ENCODE measurements around the gene JAK3.
"Not testable (repeated sequence)": the region's sequence is repeated elsewhere in the genome, so short reads cannot be mapped to it uniquely, and the experiment has no call there.

Gene JAK3

DNA sequence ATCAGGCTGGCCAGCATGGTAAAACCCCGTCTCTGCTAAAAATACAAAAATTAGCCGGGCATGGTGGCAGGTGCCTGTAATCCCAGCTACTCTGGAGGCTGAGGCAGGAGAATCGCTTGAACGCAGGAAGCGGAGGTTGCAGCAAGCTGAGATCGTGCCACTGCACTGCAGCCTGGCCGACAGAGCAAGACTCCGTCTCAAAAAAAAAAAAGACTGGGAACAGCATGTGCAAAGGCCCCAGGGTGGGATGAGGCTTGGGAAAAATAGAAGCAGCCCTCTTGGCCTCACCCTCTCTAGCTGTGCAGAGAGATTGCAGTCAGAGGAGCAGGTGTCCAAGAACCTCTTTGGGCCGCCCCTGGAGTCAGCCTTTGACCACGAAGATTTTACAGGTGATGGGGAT, 69.9 kb downstream of the JAK3 start:
- not testable (repeated sequence) for DNase-seq (ENCODE audit: low spot score)

DNA sequence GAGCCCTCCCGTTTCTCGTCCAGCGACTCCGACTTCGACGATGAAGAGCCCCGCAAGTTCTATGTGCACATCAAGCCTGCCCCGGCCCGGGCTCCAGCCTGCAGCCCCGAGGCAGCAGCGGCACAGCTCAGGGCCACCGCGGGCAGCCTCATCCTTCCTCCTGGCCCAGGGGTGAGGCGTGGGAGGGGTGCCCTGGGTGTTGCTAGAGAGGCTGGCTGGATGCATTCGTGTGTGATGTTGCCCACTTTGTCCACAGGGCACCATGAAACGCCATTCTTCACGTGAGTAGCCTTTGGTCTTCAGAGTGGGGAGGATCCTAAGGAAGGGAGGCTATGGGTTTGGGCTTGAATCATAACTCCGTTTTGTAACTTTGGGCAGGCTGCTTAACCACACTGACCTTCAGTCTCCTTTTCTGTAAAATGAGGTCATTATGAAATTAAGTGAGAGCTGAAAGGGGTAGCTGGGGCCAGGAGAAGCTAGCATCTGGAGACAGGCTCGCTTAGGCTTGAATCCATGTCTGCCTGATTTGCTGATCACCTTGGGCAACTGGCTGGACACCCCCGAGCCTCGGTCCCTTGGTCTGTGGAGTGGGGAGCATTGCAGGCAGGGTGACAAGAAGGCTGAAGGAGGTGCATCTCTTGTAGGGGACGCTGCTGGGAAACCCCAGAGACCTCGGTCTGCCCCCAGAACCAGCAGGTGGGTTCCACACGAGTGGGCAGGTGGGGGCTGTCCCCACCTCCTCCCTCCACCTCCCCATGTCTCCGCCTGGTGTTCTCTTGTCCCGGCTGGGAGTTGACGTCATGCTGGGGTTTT, 71.6 kb downstream of the JAK3 start:
- no peak for DNase-seq (ENCODE audit: low spot score)

DNA sequence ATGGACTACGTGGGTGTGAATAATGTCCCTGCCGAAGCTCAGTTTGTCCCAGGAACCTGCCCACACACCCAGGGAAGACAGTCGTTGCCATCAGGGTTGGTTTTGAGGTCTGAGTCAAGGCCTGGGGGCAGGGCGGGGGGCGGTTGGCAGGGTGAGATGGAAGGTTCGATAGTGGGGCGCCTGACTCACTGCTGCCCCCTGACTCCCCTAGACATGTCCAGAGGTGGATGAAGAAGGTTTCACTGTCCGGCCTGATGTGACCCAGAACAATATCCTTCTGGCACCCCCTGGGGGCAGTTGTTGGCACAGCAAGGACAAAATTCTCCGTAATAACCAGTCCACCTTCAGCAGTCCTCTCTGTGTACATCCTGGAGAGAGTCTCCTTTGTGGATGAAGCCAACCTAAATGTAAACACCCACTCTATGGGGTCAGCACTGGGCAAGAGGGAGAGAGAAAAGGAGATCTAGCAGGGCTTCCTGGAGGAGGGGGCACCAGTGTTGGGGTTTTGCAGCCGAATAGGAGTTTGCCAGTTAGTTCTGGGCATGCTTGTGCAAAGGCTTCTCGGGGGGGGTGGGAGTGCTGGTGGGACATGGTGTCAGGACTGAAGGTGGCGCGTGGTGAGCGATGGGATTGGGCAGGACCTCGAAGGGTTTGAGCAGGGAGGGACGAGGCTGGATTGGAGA, 72.4 kb downstream of the JAK3 start:
- DNase-seq (ENCODE audit: low spot score): no peak

Data from LoVo (cell line).